ENCODE results near the gene CSF3. TPM values are rescaled to one million over a fixed set of nuclear protein-coding genes. Genes with fewer than 3 reads are reported as not detected.
"Not testable (repeated sequence)": the region's sequence is repeated elsewhere in the genome, so short reads cannot be mapped to it uniquely, and the experiment has no call there.

CSF3 gene
- total and polyA plus RNA-seq, 2 of the 4 experiments (the other 2 are of a cell fraction): not detected

- H3K18ac ChIP-seq (ENCODE audit: low read depth, low read length); H3K9ac ChIP-seq (ENCODE audit: low read depth, low read length); H4K5ac ChIP-seq (ENCODE audit: low read depth, low read length); H4K8ac ChIP-seq (ENCODE audit: low read depth in 2 of 2, low read length in 2 of 2); ATAC-seq (ENCODE audit: low read depth); H3K56ac ChIP-seq (ENCODE audit: extremely low read depth, insufficient read depth, low read length); H3K36me3 ChIP-seq (ENCODE audit: control insufficient read depth, insufficient read depth, low read length); in situ Hi-C loops (cut with MboI; ENCODE audit: low sequenced_read_pairs); H3K79me1 ChIP-seq (ENCODE audit: low read depth in 1 of 2, low read length in 2 of 2); H2AK5ac ChIP-seq (ENCODE audit: low read depth, low read length); H3K4me3 ChIP-seq (ENCODE audit: insufficient read depth, low read depth, low read length); DNase-seq; H2BK20ac ChIP-seq (ENCODE audit: low read depth, low read length); BruUV-seq (replicated peaks); H3K14ac ChIP-seq (replicated peaks; ENCODE audit: low read depth, low read length); POLR2A ChIA-PET (ENCODE audit: unreplicated experiment); H2BK120ac ChIP-seq (ENCODE audit: low read depth, low read length); H3K27me3 ChIP-seq (ENCODE audit: control insufficient read depth, insufficient read depth, low read length); H3K4ac ChIP-seq (ENCODE audit: low read depth, low read length); H2AK9ac ChIP-seq (replicated peaks; ENCODE audit: low read depth, low read length, poor library complexity); H4K20me1 ChIP-seq (ENCODE audit: insufficient read depth, low read length); CTCF ChIA-PET; H3K4me1 ChIP-seq (ENCODE audit: control insufficient read depth, insufficient read depth, low read length); H2AFZ ChIP-seq (replicated peaks; ENCODE audit: low read length, poor library complexity); H3K9me3 ChIP-seq (ENCODE audit: control insufficient read depth, insufficient read depth, low read length); H2BK5ac ChIP-seq (ENCODE audit: low read depth, low read length, poor library complexity, severe bottlenecking); H3K4me2 ChIP-seq (ENCODE audit: low read depth, low read length); H2BK15ac ChIP-seq (ENCODE audit: low read depth, low read length); H3K23ac ChIP-seq (ENCODE audit: low read depth, low read length); dilution Hi-C loops (cut with HindIII; ENCODE audit: low sequenced_read_pairs, unreplicated experiment); H3K27ac ChIP-seq (ENCODE audit: insufficient read depth, low read length); H4K91ac ChIP-seq (ENCODE audit: insufficient read depth, low read depth, low read length); H3K9me1 ChIP-seq (ENCODE audit: insufficient read depth, low read length): not testable (repeated sequence)
- intact Hi-C loops (cut with micrococcal nuclease): loop anchor here (5.0 kb wide), 1 partner anchor 156 kb away; no protein-coding TSS in a partner anchor
- WGBS, 2 experiments (ENCODE audit: extremely low coverage in 2 of 2, insufficient read length in 1 of 2): 99% methylated on average over 11 of the region's 38 CpGs; no CpG with 5 or more reads in 1 of the 2 experiments
Observed at GRCh38 chr17:40010946-40011500, 4.2 kb upstream of the CSF3 start.

- H4K5ac ChIP-seq (ENCODE audit: low read depth, low read length); BruUV-seq (replicated peaks); H3K9ac ChIP-seq (ENCODE audit: low read depth, low read length); H3K14ac ChIP-seq (replicated peaks; ENCODE audit: low read depth, low read length); in situ Hi-C loops (cut with MboI; ENCODE audit: low sequenced_read_pairs); H3K36me3 ChIP-seq (ENCODE audit: control insufficient read depth, insufficient read depth, low read length); H3K4me3 ChIP-seq (ENCODE audit: insufficient read depth, low read depth, low read length); dilution Hi-C loops (cut with HindIII; ENCODE audit: low sequenced_read_pairs, unreplicated experiment); ATAC-seq (ENCODE audit: low read depth); H2BK15ac ChIP-seq (ENCODE audit: low read depth, low read length); H3K27ac ChIP-seq (ENCODE audit: insufficient read depth, low read length); H3K56ac ChIP-seq (ENCODE audit: extremely low read depth, insufficient read depth, low read length); H2AK5ac ChIP-seq (ENCODE audit: low read depth, low read length); H3K18ac ChIP-seq (ENCODE audit: low read depth, low read length); H3K9me1 ChIP-seq (ENCODE audit: insufficient read depth, low read length); DNase-seq; H2BK20ac ChIP-seq (ENCODE audit: low read depth, low read length); H2BK5ac ChIP-seq (ENCODE audit: low read depth, low read length, poor library complexity, severe bottlenecking); H3K9me3 ChIP-seq (ENCODE audit: control insufficient read depth, insufficient read depth, low read length); H2AFZ ChIP-seq (replicated peaks; ENCODE audit: low read length, poor library complexity); H4K20me1 ChIP-seq (ENCODE audit: insufficient read depth, low read length); H3K27me3 ChIP-seq (ENCODE audit: control insufficient read depth, insufficient read depth, low read length); H2AK9ac ChIP-seq (replicated peaks; ENCODE audit: low read depth, low read length, poor library complexity); H3K23ac ChIP-seq (ENCODE audit: low read depth, low read length); H2BK120ac ChIP-seq (ENCODE audit: low read depth, low read length); H4K91ac ChIP-seq (ENCODE audit: insufficient read depth, low read depth, low read length); H4K8ac ChIP-seq (ENCODE audit: low read depth in 2 of 2, low read length in 2 of 2); H3K79me1 ChIP-seq (ENCODE audit: low read depth in 1 of 2, low read length in 2 of 2); H3K4me2 ChIP-seq (ENCODE audit: low read depth, low read length); H3K4me1 ChIP-seq (ENCODE audit: control insufficient read depth, insufficient read depth, low read length); H3K4ac ChIP-seq (ENCODE audit: low read depth, low read length): not testable (repeated sequence)
- WGBS, 2 experiments (ENCODE audit: extremely low coverage in 2 of 2, insufficient read length in 1 of 2): 90% methylated on average over 10 of the region's 22 CpGs; no CpG with 5 or more reads in 1 of the 2 experiments
- intact Hi-C loops (cut with micrococcal nuclease): loop anchor here (5.0 kb wide), 1 partner anchor 155 kb away; no protein-coding TSS in a partner anchor
- ChIA-PET CTCF (interaction anchor here (1.0 kb wide), 1 partner anchor 101 kb away, joined by 5 read pairs; no protein-coding TSS in a partner anchor), POLR2A (ENCODE audit: unreplicated experiment) (interaction anchor here (0.6 kb wide), 1 partner anchor 116 kb away, joined by 16 read pairs; no protein-coding TSS in a partner anchor)
Observed at GRCh38 chr17:40012017-40012647, 3.1 kb upstream of the CSF3 start.
